Islet precursor cell (in vitro differentiated cells): ENCODE results near the gene FAM120A.
A peak's percentile ranks its signal among the peaks of the same experiment; 100 is the strongest.

Experiments
- DNase-seq: peaks from one replicate; pipeline ENCODE4 v3.0.0-alpha.2; 2018

The FAM120A gene

GRCh38 chr9:93451849-93452709 lies 594 bp downstream of the FAM120A start:
- peak; percentile 79 for DNase-seq

DNA sequence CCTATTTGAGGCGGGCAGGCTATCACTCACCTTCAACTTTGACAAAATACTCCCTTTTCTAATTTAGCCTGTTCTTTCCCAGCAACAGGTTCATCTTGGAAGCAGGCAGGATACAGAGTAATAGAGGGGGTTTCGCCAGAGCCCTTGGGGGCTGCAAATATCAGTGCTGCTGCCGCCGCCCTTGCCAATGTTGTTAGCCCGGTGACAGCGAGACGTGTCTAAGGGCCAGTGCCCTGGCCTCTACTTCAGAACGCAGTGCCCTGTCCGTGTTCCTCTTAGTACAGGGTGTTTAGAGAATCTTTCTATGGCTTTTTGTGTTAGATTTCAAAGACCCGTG lies 1.2 kb downstream of the FAM120A start:
- DNase-seq: no peak

DNA sequence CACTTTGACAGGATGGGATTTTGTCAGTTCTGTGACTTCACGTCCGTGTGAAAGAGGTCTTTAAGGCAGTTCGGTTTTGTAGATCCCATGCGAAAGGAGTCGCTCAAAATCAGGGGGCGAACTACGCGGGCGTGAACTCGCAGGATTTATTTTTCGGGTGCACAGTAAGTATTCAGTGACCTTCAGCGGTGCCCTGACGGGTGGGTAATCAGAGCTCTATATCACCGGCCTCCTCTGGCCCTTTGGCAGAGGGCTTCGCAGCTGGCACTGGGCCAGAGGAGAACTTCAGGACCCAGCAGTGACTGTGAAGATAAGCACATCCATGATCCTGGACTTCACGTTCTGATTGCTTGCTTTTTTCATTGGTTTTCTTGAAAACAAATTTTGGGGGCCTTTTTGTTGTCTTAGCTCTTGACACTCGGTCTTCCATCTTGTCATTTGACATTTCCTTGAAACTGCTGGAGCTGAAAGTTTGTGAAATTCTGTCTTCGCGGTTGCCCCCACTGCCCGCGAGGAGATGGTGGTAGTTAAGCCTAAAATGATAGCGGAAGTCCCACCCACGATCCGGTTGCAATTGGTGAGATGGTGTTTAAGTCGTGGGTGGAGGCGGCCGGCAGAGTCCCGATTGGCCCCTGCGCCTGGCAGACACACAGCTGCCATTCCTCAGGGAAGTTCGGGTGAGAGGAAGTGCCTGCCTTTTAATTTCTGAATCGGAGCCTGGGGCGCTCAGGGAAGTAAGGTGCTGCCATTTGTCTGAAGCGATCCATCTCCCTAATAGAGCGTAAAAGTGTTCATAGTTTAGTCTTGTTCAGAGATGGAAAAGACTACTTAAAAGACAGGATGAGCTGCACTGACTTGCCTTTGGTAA lies 1.8 kb downstream of the FAM120A start, which contains the start of gene FAM120AOS:
Gene FAM120AOS, minus strand, starts transcription at position 535 of the 868 bp plus-strand sequence. CDS start 872 bp downstream, outside the sequence.
- peak; percentile 97 for DNase-seq

DNA sequence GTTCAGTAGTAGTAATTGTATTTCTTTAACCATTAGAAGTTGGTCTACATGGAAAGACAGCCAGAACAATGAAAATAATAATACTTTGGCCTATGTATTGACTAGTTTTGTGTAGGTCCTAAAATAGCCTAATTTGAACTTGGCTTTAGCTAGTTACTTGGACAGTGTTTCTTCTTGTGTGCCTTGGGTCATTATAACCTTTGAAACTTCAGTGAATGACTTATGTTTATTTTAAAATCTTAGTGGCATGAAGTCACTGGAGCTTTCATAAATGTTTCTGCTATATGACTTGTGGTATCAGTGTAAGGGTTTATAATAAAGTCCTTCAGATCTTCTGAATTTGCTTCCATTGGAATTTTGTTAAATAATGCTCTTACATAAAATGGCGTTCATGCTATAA lies 4.5 kb downstream of the FAM120A start:
- DNase-seq: no peak

DNA sequence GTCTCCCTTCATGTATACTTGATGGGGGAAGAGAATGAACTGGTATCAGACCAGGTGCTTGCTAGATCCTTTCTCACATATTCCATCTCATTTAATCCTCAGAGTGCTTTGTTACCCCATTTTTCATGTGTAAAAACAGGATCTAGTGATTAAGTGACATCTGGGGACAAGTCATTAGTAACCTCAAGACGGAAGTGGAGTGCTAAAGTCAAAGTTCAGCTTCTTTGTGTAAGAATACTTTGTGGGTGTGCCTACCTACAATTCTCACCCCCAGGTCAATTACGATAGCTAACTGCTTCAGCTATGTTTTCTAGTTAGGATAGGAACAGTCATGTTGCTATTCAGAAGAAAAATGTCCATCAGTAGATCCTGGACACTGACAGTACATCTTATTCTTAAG lies 5.0 kb downstream of the FAM120A start:
- DNase-seq: no peak

- DNase-seq: no peak
These were observed 5.5 kb downstream of the FAM120A start for GRCh38 chr9:93457006-93457405.

- DNase-seq: no peak
These were observed 7.2 kb downstream of the FAM120A start for GRCh38 chr9:93458712-93459111.

GRCh38 chr9:93459432-93459847 lies 8.0 kb downstream of the FAM120A start:
- DNase-seq: no peak

DNA sequence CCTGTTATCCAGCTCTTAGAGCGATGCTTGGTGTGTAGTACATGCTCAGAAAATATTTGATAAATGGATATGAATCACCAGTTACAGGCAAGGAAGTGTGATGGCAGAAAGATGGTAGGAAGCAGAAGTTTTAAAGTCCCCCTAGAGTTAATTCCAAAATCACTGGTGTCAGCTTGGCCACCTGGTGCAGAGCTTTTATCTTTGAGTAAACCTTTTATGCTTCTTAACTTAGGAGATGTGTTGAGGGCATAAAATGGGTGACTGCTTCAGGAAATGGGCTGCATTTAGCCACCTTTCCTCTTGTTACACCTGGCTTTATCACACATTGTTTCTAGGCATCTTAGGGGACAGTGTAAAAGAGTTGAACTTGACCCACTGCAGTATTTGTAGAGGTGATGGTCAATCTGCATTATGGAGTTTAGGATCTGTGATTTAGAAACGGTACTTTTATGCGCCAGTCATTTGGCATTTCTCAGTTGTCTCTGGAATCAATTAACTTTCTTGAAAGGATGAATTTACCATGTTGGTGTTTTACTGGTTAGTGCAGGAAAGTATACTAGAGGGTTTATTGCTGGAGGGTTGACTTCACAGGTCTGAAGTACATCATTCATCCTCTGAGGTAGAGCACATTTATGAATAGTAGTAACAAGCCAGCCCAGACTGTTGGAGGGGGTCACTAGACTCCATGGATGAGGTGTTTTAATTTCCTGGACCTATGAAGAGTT lies 9.4 kb downstream of the FAM120A start:
- no peak for DNase-seq

GRCh38 chr9:93461414-93461743 lies 9.9 kb downstream of the FAM120A start:
- no peak for DNase-seq

- no peak for DNase-seq
These were observed 10.3 kb downstream of the FAM120A start for GRCh38 chr9:93461821-93462220.

GRCh38 chr9:93463638-93464248 lies 12.3 kb downstream of the FAM120A start:
- DNase-seq: no peak

DNA sequence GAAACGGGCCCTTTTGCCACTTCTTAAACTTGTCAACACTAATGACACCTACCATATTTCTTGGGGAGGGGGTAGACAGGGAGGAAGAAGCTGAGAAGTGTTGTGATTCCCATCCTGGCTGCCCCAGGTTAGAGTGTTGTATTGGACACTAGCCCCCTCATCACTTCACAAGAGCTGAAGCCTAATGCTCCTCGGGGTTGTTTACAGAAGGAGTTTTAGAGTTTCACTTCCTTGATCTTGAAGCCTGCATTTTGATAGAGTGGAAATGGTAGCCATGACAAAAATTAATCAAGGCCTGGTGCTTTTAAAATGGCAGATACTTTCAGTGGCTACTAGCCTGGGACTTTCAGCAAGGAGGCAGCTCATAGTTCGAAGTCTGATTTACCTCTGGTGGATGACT lies 12.9 kb downstream of the FAM120A start:
- no peak for DNase-seq

DNA sequence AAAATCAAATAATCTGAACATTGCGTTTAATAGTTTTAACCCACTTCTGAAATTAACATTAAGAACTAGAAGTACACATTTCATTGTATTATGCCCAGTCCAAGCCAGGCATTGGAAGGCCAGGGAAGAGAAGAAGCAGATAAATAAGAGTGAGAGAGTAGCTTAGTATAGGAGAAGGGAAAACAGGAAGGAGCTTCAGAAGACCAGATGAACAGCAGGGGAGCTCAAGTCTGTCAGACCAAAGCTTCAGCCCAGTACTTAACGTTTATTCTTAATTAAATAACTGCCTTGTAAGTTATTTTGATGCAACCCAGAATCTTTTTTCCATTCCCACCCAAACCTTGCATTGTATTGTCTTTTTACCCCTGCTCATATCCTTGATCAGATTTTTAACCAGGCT lies 13.4 kb downstream of the FAM120A start:
- no peak for DNase-seq

GRCh38 chr9:93465855-93466254 lies 14.4 kb downstream of the FAM120A start:
- no peak for DNase-seq

DNA sequence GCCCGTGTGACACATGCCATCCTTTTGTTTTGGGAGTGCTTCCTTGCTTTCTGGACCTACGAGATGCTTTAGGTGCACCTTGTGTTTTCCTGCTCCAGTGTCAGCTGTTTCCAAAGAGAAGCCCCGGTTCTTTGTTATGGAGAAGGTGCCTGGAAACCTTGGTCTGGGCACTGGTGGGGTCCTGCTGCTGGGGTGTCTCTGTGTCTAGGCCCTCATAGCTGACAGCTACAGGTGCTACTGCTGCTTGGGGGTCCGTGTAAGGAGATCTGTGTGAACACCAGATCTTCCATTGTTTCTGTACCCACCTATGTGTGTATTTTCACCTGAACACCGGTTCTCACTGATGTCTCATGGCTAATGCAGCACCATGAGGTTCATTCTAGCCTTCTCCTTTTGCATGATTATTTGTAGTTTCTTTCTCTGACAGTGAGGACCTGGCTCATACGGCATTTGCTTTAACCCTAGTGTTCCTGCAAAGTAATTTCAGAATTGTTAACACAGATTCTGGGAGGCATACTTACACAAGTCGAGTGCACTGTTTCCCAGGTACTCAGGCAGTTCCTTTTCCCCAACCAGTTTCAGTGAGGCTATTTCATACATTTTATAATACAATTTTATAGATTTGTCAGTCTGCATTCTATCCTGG lies 15.1 kb downstream of the FAM120A start:
- no peak for DNase-seq

DNA sequence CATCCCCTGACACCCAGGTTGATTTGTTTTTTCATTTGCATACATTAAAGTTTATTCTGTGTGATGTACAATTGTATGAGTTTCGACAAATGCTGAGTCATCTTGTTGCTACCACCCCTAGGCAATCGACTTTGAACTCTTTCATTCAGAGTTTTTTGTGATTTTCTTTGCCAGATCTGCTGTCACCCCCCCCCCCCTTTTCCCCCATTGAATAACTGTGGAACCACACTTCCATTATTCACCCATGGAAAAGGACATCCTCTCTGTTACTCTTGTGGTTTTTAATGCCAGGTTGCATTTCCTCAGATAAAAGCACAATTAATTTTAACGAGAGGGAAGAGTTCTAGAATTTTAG lies 15.6 kb downstream of the FAM120A start:
- DNase-seq: no peak

- DNase-seq: no peak
These were observed 16.0 kb downstream of the FAM120A start for GRCh38 chr9:93467462-93467861.

DNA sequence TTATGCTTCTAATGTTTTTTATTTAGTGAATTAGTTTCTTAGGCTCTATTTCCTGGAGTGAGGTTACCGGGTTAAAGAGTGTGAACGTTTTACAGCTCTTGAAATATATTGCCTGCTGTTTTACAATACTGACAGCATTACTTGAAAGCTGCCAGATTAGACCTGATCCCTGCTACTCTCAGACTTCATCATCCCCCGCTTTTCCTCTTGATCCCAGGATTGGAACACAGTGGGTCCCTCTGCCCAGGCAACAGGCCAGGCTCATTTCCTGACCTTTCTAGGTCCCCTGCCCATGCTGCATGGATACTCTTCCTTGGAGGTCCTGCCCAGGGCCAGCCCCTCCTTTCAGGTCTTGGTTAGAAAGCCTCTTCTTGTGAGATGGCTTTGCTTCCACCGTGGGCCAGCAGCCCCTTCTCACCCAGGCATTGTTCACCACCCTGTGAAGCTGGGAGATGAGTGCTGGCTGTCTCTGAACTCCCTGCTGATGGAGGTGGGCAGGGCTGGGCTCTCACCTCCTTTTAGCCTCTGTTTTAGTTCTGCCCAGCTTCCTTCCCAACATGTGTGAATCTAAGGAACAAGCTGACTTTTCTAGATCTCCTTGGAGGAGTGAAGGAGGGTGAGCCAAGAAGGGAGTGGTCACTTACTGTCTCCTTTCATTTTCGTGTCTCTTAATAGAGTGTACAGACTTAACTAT lies 17.4 kb downstream of the FAM120A start:
- DNase-seq: no peak

GRCh38 chr9:93470391-93470790 lies 18.9 kb downstream of the FAM120A start:
- no peak for DNase-seq

GRCh38 chr9:93471124-93471523 lies 19.6 kb downstream of the FAM120A start:
- no peak for DNase-seq

DNA sequence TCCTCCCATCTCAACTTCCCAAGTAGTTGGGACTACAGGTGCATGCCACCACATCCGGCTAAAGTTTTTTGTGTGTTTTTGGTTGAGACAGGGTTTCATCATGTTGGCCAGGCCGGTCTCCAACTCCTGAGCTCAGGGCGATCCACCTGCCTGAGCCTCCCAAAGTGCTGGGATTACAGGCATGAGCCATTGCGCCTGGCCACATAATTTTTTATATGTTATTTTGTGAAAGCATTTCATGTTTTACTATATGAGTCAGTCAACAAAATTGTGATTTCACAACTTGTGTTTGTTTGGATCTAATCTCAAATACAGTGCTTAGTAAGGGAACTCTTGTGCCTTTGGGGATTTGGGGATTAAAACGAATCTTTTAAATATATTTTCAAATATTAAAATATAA lies 21.9 kb downstream of the FAM120A start:
- DNase-seq: no peak
